ENCODE measurements around the gene TBC1D22A. TPM values are rescaled to one million over a fixed set of nuclear protein-coding genes. Genes with fewer than 3 reads are reported as not detected.

The TBC1D22A gene
- total RNA-seq, 1 donor from 2014 or later = 6.8 TPM

GRCh38 chr22:47106806-47107205 lies 344.4 kb downstream of the TBC1D22A start:
- Histone ChIP-seq H3K4me3 (ENCODE audit: low read length in 3 of 3) (no peak overlapping the region), H3K36me3 (ENCODE audit: control insufficient read depth in 3 of 3, insufficient read depth in 3 of 3, low read length in 3 of 3) (peaks cover 2 to 3% (median 2%) of the 10 kb centered on the region in 3 donors), H3K9ac (ENCODE audit: low read depth in 1 of 3, low read length in 3 of 3) (no peak overlapping the region), H3K27ac (ENCODE audit: low read depth, low read length) (no peak overlapping the region), H3K4me1 (ENCODE audit: control insufficient read depth in 3 of 3, insufficient read depth in 3 of 3, low read length in 3 of 3) (no peaks in the 10 kb centered on the region), H3K27me3 (ENCODE audit: control insufficient read depth in 3 of 3, insufficient read depth in 3 of 3, low read length in 3 of 3) (no peaks in the 10 kb centered on the region), H3K9me3 (ENCODE audit: control insufficient read depth in 3 of 3, low read length in 3 of 3) (no peaks in the 10 kb centered on the region)

- Histone ChIP-seq H3K4me3 (ENCODE audit: low read length in 3 of 3) (no peak overlapping the region), H3K27me3 (ENCODE audit: control insufficient read depth in 3 of 3, insufficient read depth in 3 of 3, low read length in 3 of 3) (no peaks in the 10 kb centered on the region), H3K27ac (ENCODE audit: low read depth, low read length) (no peak overlapping the region), H3K9me3 (ENCODE audit: control insufficient read depth in 3 of 3, low read length in 3 of 3) (no peaks in the 10 kb centered on the region), H3K36me3 (ENCODE audit: control insufficient read depth in 3 of 3, insufficient read depth in 3 of 3, low read length in 3 of 3) (peaks cover 6 to 7% (median 6%) of the 10 kb centered on the region in 3 donors), H3K4me1 (ENCODE audit: control insufficient read depth in 3 of 3, insufficient read depth in 3 of 3, low read length in 3 of 3) (no peaks in the 10 kb centered on the region), H3K9ac (ENCODE audit: low read depth in 1 of 3, low read length in 3 of 3) (no peak overlapping the region)
These were observed 345.0 kb downstream of the TBC1D22A start for GRCh38 chr22:47107431-47107830.

- Histone ChIP-seq H3K9me3 (ENCODE audit: control insufficient read depth in 3 of 3, low read length in 3 of 3) (no peaks in the 10 kb centered on the region), H3K9ac (ENCODE audit: low read depth in 1 of 3, low read length in 3 of 3) (no peak overlapping the region)
These were observed 348.5 kb downstream of the TBC1D22A start for GRCh38 chr22:47110817-47111443.

GRCh38 chr22:47111626-47112581 lies 349.5 kb downstream of the TBC1D22A start:
- Histone ChIP-seq H3K36me3 (ENCODE audit: control insufficient read depth in 3 of 3, insufficient read depth in 3 of 3, low read length in 3 of 3) (peaks cover 6 to 16% (median 6%) of the 10 kb centered on the region in 3 donors), H3K4me1 (ENCODE audit: control insufficient read depth in 3 of 3, insufficient read depth in 3 of 3, low read length in 3 of 3) (no peaks in the 10 kb centered on the region), H3K27ac (ENCODE audit: low read depth, low read length) (no peak overlapping the region), H3K9me3 (ENCODE audit: control insufficient read depth in 3 of 3, low read length in 3 of 3) (no peaks in the 10 kb centered on the region), H3K4me3 (ENCODE audit: low read length in 3 of 3) (no peak overlapping the region), H3K9ac (ENCODE audit: low read depth in 1 of 3, low read length in 3 of 3) (no peak overlapping the region), H3K27me3 (ENCODE audit: control insufficient read depth in 3 of 3, insufficient read depth in 3 of 3, low read length in 3 of 3) (no peaks in the 10 kb centered on the region)

More at GRCh38 chr22:47110817-47111443, 348.5 kb downstream of the TBC1D22A start:
- H3K4me1 ChIP-seq (ENCODE audit: control insufficient read depth in 3 of 3, insufficient read depth in 3 of 3, low read length in 3 of 3) = no peaks in the 10 kb centered on the region
- no peaks in the 10 kb centered on the region for H3K27me3 ChIP-seq (ENCODE audit: control insufficient read depth in 3 of 3, insufficient read depth in 3 of 3, low read length in 3 of 3)
- no peak overlapping the region for H3K27ac ChIP-seq (ENCODE audit: low read depth, low read length)
- H3K36me3 ChIP-seq (ENCODE audit: control insufficient read depth in 3 of 3, insufficient read depth in 3 of 3, low read length in 3 of 3) = peaks cover 6 to 16% (median 6%) of the 10 kb centered on the region in 3 donors
- no peak overlapping the region for H3K4me3 ChIP-seq (ENCODE audit: low read length in 3 of 3)

- H3K36me3 ChIP-seq (ENCODE audit: control insufficient read depth in 3 of 3, insufficient read depth in 3 of 3, low read length in 3 of 3) = peaks cover 6 to 16% (median 6%) of the 10 kb centered on the region in 3 donors
- H3K4me3 ChIP-seq (ENCODE audit: low read length in 3 of 3) = no peak overlapping the region
- no peaks in the 10 kb centered on the region for H3K9me3 ChIP-seq (ENCODE audit: control insufficient read depth in 3 of 3, low read length in 3 of 3)
- H3K27me3 ChIP-seq (ENCODE audit: control insufficient read depth in 3 of 3, insufficient read depth in 3 of 3, low read length in 3 of 3) = no peaks in the 10 kb centered on the region
- H3K27ac ChIP-seq (ENCODE audit: low read depth, low read length) = no peak overlapping the region
- H3K9ac ChIP-seq (ENCODE audit: low read depth in 1 of 3, low read length in 3 of 3) = no peak overlapping the region
- no peaks in the 10 kb centered on the region for H3K4me1 ChIP-seq (ENCODE audit: control insufficient read depth in 3 of 3, insufficient read depth in 3 of 3, low read length in 3 of 3)
These were observed 350.1 kb downstream of the TBC1D22A start for GRCh38 chr22:47112582-47112965.

GRCh38 chr22:47112994-47113852 lies 350.8 kb downstream of the TBC1D22A start:
- Histone ChIP-seq H3K36me3 (ENCODE audit: control insufficient read depth in 3 of 3, insufficient read depth in 3 of 3, low read length in 3 of 3) (peaks cover 6 to 16% (median 6%) of the 10 kb centered on the region in 3 donors), H3K27ac (ENCODE audit: low read depth, low read length) (no peak overlapping the region), H3K4me3 (ENCODE audit: low read length in 3 of 3) (no peak overlapping the region), H3K9me3 (ENCODE audit: control insufficient read depth in 3 of 3, low read length in 3 of 3) (no peaks in the 10 kb centered on the region), H3K9ac (ENCODE audit: low read depth in 1 of 3, low read length in 3 of 3) (no peak overlapping the region), H3K4me1 (ENCODE audit: control insufficient read depth in 3 of 3, insufficient read depth in 3 of 3, low read length in 3 of 3) (no peaks in the 10 kb centered on the region), H3K27me3 (ENCODE audit: control insufficient read depth in 3 of 3, insufficient read depth in 3 of 3, low read length in 3 of 3) (no peaks in the 10 kb centered on the region)

- Histone ChIP-seq H3K27ac (ENCODE audit: low read depth, low read length) (no peak overlapping the region), H3K4me1 (ENCODE audit: control insufficient read depth in 3 of 3, insufficient read depth in 3 of 3, low read length in 3 of 3) (no peaks in the 10 kb centered on the region), H3K9me3 (ENCODE audit: control insufficient read depth in 3 of 3, low read length in 3 of 3) (no peaks in the 10 kb centered on the region)
These were observed 351.5 kb downstream of the TBC1D22A start for GRCh38 chr22:47113853-47114415.

GRCh38 chr22:47114813-47115517 lies 352.5 kb downstream of the TBC1D22A start:
- H3K27ac ChIP-seq (ENCODE audit: low read depth, low read length) = no peak overlapping the region
- H3K27me3 ChIP-seq (ENCODE audit: control insufficient read depth in 3 of 3, insufficient read depth in 3 of 3, low read length in 3 of 3) = no peaks in the 10 kb centered on the region
- H3K9me3 ChIP-seq (ENCODE audit: control insufficient read depth in 3 of 3, low read length in 3 of 3) = no peaks in the 10 kb centered on the region
- H3K9ac ChIP-seq (ENCODE audit: low read depth in 1 of 3, low read length in 3 of 3) = no peak overlapping the region
- H3K4me3 ChIP-seq (ENCODE audit: low read length in 3 of 3) = no peak overlapping the region
- H3K36me3 ChIP-seq (ENCODE audit: control insufficient read depth in 3 of 3, insufficient read depth in 3 of 3, low read length in 3 of 3) = peaks cover 6 to 16% (median 6%) of the 10 kb centered on the region in 3 donors
- H3K4me1 ChIP-seq (ENCODE audit: control insufficient read depth in 3 of 3, insufficient read depth in 3 of 3, low read length in 3 of 3) = no peaks in the 10 kb centered on the region

More at GRCh38 chr22:47113853-47114415, 351.5 kb downstream of the TBC1D22A start:
- no peak overlapping the region for H3K4me3 ChIP-seq (ENCODE audit: low read length in 3 of 3)
- H3K36me3 ChIP-seq (ENCODE audit: control insufficient read depth in 3 of 3, insufficient read depth in 3 of 3, low read length in 3 of 3) = peaks cover 6 to 16% (median 6%) of the 10 kb centered on the region in 3 donors
- H3K27me3 ChIP-seq (ENCODE audit: control insufficient read depth in 3 of 3, insufficient read depth in 3 of 3, low read length in 3 of 3) = no peaks in the 10 kb centered on the region
- no peak overlapping the region for H3K9ac ChIP-seq (ENCODE audit: low read depth in 1 of 3, low read length in 3 of 3)

- Histone ChIP-seq H3K4me3 (ENCODE audit: low read length in 3 of 3) (no peak overlapping the region), H3K27ac (ENCODE audit: low read depth, low read length) (no peak overlapping the region), H3K36me3 (ENCODE audit: control insufficient read depth in 3 of 3, insufficient read depth in 3 of 3, low read length in 3 of 3) (peaks cover 6 to 16% (median 6%) of the 10 kb centered on the region in 3 donors), H3K9me3 (ENCODE audit: control insufficient read depth in 3 of 3, low read length in 3 of 3) (no peaks in the 10 kb centered on the region), H3K4me1 (ENCODE audit: control insufficient read depth in 3 of 3, insufficient read depth in 3 of 3, low read length in 3 of 3) (no peaks in the 10 kb centered on the region), H3K27me3 (ENCODE audit: control insufficient read depth in 3 of 3, insufficient read depth in 3 of 3, low read length in 3 of 3) (no peaks in the 10 kb centered on the region), H3K9ac (ENCODE audit: low read depth in 1 of 3, low read length in 3 of 3) (no peak overlapping the region)
These were observed 353.1 kb downstream of the TBC1D22A start for GRCh38 chr22:47115518-47115890.
